ENCODE data around the gene DGCR2.

Gene DGCR2

DNA sequence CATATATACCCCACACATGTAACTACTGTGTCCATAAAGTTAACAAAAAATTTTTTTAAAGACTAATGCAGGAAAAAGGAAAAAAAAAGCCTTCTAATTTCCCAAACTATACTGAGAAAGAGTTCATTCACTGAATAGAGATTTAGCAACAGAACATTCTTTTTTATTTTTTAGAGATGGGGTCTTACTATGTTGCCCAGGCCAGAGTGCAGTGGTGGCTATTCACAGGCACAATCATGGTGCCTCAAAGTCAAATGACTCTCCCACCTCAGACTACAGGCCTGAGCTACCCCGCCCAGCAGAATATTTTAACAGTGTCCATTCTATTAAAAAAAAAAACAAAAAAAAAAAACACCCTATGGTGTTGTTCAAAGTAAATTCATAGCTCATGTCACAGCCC is 25.7 kb downstream of the DGCR2 start:
- TF ChIP-seq CTCF (IDR thresholded peaks at IDR 0.05; ENCODE audit: insufficient read depth, missing control alignments): no peak
- DNase-seq (ENCODE audit: insufficient read length, low spot score) (no peak), FAIRE-seq (no peak)

GRCh38 chr22:19094393-19094997 is 27.7 kb downstream of the DGCR2 start:
- no peak for DNase-seq (ENCODE audit: insufficient read length, low spot score)

DNA sequence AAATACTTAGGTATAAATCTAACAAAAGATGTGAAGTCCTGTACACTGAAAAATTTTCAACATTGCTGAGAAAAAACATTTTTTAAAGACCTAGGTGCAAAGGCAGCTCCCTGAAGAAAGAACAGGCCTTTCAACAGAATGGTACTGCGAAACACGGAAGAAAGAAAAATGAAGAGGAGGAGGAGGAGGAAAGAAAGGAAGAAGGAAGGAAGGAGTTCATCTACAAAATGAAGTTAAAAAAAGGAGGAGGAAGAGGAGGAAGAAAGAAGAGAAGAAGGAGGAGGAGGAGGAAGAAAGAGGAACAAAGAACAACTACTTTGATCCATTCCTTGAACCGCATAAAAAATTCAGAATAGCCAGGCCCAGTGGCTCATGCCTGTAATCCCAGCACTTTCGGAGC is 29.5 kb downstream of the DGCR2 start:
- DNase-seq (ENCODE audit: insufficient read length, low spot score) (no peak), FAIRE-seq (no peak)
- no peak for TF ChIP-seq CTCF (IDR thresholded peaks at IDR 0.05; ENCODE audit: insufficient read depth, missing control alignments)

More at GRCh38 chr22:19094393-19094997, 27.7 kb downstream of the DGCR2 start:
- FAIRE-seq: no peak
- TF ChIP-seq CTCF (IDR thresholded peaks at IDR 0.05; ENCODE audit: insufficient read depth, missing control alignments): no peak

GRCh38 chr22:19090586-19091127 is 31.6 kb downstream of the DGCR2 start:
- no peak for TF ChIP-seq CTCF (IDR thresholded peaks at IDR 0.05; ENCODE audit: insufficient read depth, missing control alignments)
- FAIRE-seq (no peak), DNase-seq (ENCODE audit: insufficient read length, low spot score) (no peak)

DNA sequence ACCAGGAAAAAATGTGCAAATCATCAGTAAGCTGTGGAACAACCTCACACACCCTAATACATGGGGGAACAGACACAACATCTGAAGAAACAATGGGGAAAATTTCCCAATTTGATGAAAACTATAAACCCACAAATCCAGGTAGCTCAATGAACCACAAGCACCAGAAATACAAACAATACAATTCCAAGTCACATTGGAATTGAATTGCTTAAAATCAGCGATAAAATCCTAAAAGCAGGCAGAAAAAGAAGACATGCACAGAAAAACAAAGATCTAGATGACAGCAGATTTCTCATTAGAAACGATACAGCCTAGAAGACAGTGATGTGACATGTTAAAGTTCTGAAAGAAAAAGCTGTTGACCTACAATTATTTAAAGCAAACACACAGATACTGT is 32.0 kb downstream of the DGCR2 start:
- DNase-seq (ENCODE audit: insufficient read length, low spot score): no peak
- TF ChIP-seq CTCF (IDR thresholded peaks at IDR 0.05; ENCODE audit: insufficient read depth, missing control alignments): no peak
- no peak for FAIRE-seq

- FAIRE-seq (no peak), DNase-seq (ENCODE audit: insufficient read length, low spot score) (no peak)
- TF ChIP-seq CTCF (IDR thresholded peaks at IDR 0.05; ENCODE audit: insufficient read depth, missing control alignments): no peak
Observed at GRCh38 chr22:19088866-19089595, 33.2 kb downstream of the DGCR2 start.

DNA sequence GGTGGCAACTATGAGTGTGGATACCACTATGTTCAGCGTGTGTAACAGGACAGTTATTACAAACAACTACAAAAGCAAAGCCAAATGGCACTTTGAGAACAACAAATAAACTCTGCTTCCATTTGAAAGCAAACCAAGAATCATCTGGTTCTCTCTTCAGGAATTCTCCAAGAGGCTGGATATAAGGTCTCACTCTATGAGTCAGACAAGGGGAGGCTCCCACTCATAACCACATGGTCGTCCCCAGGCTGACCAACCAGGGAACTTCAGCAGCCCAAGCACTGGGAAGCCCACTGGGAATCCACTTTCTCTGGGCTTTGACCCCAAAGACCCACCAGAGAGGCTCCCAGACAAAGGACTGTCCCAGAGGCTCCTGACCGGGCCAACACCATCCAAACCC is 35.3 kb downstream of the DGCR2 start:
- no peak for DNase-seq (ENCODE audit: insufficient read length, low spot score)
- no peak for FAIRE-seq
- TF ChIP-seq CTCF (IDR thresholded peaks at IDR 0.05; ENCODE audit: insufficient read depth, missing control alignments): no peak
